ENCODE results near the gene MYO1B. TPM values are rescaled to one million over a fixed set of nuclear protein-coding genes. Genes with fewer than 3 reads are reported as not detected.
A peak's percentile ranks its signal among the peaks of the same experiment; 100 is the strongest.

Gene MYO1B
- total and polyA plus RNA-seq, 7 donors = 6.2 to 37.1 (median 13.8) TPM

DNA sequence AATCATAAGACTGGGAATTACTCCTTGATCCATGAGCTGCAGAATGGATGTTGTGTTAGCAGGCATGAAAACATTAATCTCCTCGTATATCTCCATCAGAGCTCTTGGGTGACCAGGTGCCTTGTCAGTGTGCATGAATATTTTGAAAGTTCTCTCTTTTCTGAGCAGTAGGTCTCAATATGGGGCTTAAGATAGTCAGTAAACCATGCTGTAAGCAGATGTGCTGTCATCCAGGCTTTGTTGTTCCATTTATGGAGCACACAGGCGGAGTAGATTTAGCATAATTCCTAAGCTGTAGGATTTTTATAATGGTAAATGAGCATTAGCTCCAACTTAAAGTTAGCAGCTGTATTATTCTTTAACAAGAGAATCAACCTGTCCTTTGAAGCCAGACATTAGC is 160.3 kb downstream of the MYO1B start:
- no peaks in the 10 kb centered on the region for H3K4me1 ChIP-seq
- H3K27ac ChIP-seq = no peak overlapping the region
- no peak overlapping the region for H3K4me3 ChIP-seq
- no peaks in the 10 kb centered on the region for H3K27me3 ChIP-seq
- no peaks in the 10 kb centered on the region for H3K9me3 ChIP-seq
- TF ChIP-seq POLR2AphosphoS5 (IDR thresholded peaks at IDR 0.05) = no peak
- no peaks in the 10 kb centered on the region for H3K36me3 ChIP-seq
- WGBS, 2 donors = 95 to 96% methylated on average over 2 of the region's 2 CpGs
- intact Hi-C loops (cut with DNase I) = no loop called here
- DNase-seq = no peak

DNA sequence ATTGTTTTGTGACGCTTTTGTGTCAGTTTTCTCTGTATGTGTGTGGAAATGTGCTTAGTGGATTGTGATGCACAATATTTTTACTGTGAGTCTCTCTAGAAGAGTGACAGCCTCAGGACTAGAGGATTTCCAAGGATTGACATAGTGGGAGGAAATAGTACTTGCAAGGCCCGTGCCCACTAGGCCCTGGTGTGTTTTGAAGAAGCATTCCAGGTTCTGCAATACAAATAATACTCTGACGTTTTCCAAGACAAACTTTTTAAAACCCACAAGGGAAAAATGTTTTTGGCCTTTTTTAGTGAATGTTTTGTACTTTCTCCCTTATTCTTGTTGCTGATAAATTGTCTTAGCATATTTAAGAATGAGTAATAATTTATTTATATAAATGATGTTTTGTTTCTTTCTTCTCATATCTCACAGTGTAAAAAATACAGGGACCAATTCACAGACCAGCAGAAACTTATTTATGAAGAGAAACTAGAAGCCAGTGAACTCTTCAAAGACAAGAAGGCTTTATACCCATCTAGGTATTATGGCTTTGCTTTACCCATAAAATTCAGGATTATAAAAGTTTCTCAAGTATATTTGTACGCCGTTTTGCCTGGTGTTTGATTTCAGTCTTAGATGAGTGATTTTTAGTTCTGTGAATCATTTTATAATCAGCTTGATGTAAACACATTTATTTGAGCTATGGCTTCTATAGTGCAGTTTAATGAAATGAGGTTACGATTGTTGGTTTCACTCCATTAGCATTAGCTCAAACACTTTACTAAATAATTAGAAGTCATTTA is 165.6 kb downstream of the MYO1B start:
- TF ChIP-seq, protein P1, sequence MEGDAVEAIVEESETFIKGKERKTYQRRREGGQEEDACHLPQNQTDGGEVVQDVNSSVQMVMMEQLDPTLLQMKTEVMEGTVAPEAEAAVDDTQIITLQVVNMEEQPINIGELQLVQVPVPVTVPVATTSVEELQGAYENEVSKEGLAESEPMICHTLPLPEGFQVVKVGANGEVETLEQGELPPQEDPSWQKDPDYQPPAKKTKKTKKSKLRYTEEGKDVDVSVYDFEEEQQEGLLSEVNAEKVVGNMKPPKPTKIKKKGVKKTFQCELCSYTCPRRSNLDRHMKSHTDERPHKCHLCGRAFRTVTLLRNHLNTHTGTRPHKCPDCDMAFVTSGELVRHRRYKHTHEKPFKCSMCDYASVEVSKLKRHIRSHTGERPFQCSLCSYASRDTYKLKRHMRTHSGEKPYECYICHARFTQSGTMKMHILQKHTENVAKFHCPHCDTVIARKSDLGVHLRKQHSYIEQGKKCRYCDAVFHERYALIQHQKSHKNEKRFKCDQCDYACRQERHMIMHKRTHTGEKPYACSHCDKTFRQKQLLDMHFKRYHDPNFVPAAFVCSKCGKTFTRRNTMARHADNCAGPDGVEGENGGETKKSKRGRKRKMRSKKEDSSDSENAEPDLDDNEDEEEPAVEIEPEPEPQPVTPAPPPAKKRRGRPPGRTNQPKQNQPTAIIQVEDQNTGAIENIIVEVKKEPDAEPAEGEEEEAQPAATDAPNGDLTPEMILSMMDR (IDR thresholded peaks at IDR 0.05) = no peak
- no peak for TF ChIP-seq POLR2AphosphoS5 (IDR thresholded peaks at IDR 0.05)
- TF ChIP-seq EP300 (IDR thresholded peaks at IDR 0.05) = no peak
- no peak for TF ChIP-seq POLR2A (IDR thresholded peaks at IDR 0.05)
- Histone ChIP-seq H3K27me3 (no peaks in the 10 kb centered on the region), H3K4me1 (no peaks in the 10 kb centered on the region), H3K4me3 (no peak overlapping the region), H3K27ac (peak overlapping the region in 1 of 4 donors; percentile 21), H3K9me3 (no peaks in the 10 kb centered on the region), H3K36me3 (no peaks in the 10 kb centered on the region)
- intact Hi-C loops (cut with DNase I) = no loop called here
- DNase-seq = no peak
- 33 to 63% methylated on average over 6 of the region's 6 CpGs for WGBS, 2 donors

DNA sequence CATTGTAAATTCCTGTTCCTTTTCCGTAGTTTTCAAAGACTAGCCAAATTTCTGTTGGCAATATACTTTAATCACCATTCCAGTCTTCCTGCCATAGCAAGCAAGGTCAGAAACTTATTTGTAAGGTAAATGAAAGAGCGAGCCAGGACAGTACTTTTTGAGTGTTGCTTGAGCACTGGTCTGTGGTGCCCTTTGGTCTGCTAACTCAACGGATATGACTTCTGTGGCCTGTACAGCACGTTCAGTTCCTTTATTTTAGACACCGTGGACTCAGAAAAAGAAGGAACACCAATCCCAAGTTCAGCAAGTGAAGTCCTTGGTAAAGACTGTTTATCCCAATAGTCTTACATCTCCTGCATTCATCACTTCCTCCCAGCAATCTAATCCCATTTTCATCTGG is 166.3 kb downstream of the MYO1B start:
- Histone ChIP-seq H3K9me3 (no peaks in the 10 kb centered on the region), H3K36me3 (no peaks in the 10 kb centered on the region), H3K4me1 (no peaks in the 10 kb centered on the region), H3K27me3 (no peaks in the 10 kb centered on the region), H3K4me3 (no peak overlapping the region), H3K27ac (peak overlapping the region in 1 of 4 donors; percentile 21)
- no peak for DNase-seq
- intact Hi-C loops (cut with DNase I) = no loop called here
- 13 to 45% methylated on average over 5 of the region's 5 CpGs for WGBS, 2 donors
- TF ChIP-seq EP300 (IDR thresholded peaks at IDR 0.05) = peak in 1 of 4 donors; percentile 15
- TF ChIP-seq, protein P1 (IDR thresholded peaks at IDR 0.05) = no peak

DNA sequence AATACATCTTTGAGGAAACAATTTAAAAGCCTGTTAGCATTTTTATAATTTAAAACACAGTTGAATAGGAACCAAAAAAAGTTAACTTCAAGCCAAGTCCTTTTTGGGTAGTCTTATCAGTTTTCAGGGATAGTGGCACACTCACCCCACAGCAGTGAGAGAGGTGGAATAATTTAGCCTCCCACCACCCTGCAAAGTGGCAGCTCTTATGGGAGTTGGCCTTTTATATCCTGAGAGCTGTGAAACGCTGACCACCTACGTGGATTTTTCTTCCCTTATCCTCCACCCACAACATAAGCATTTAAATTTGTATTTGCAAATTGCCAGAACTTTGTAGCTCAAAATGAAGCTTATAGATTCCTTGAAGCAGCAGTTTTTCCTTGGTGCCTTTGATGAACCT is 167.1 kb downstream of the MYO1B start:
- no peak for DNase-seq
- intact Hi-C loops (cut with DNase I) = no loop called here
- Histone ChIP-seq H3K27me3 (no peaks in the 10 kb centered on the region), H3K36me3 (no peaks in the 10 kb centered on the region), H3K4me3 (no peak overlapping the region), H3K4me1 (no peaks in the 10 kb centered on the region), H3K9me3 (no peaks in the 10 kb centered on the region), H3K27ac (no peak overlapping the region)
- TF ChIP-seq, protein P1 (IDR thresholded peaks at IDR 0.05) = no peak
- TF ChIP-seq POLR2A (IDR thresholded peaks at IDR 0.05) = no peak
- no peak for TF ChIP-seq POLR2AphosphoS5 (IDR thresholded peaks at IDR 0.05)
- no peak for TF ChIP-seq EP300 (IDR thresholded peaks at IDR 0.05)
- WGBS, 2 donors = 58 to 81% methylated on average over 2 of the region's 2 CpGs

DNA sequence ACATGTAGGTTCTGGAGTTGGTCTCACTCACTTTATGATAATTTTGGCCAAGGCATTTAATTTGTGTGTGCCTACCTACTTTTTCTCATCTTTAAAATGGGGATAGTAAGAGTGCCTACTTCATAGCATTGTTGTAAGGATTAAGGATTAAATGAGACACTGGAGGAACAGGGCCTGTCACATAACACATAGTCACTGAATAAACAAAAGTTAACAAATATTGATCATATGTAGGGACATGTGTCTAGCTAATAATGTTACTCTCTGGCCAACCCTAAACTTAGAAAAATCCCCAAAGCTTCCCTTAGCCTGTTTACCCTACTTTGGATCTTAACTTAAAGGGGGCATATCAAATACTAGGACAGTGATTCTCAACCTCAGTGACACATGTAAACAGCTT is 169.9 kb downstream of the MYO1B start:
- DNase-seq = no peak
- Histone ChIP-seq H3K27me3 (no peaks in the 10 kb centered on the region), H3K27ac (no peak overlapping the region), H3K4me3 (no peak overlapping the region), H3K36me3 (no peaks in the 10 kb centered on the region), H3K9me3 (no peaks in the 10 kb centered on the region), H3K4me1 (no peaks in the 10 kb centered on the region)
- TF ChIP-seq POLR2A (IDR thresholded peaks at IDR 0.05) (no peak), EP300 (IDR thresholded peaks at IDR 0.05) (no peak), POLR2AphosphoS5 (IDR thresholded peaks at IDR 0.05) (no peak)
- TF ChIP-seq, protein P1 (IDR thresholded peaks at IDR 0.05) = no peak
- intact Hi-C loops (cut with DNase I) = no loop called here

All from sigmoid colon (tissue), 7 donors.